GM12875 (cell line): Measurements from ENCODE around the gene GPBP1.

Experiments
- H3K4me3 ChIP-seq: one replicate; pipeline ENCODE4 v1.5.1; 2011; ENCODE audit warnings: low read depth, low read length, control low read depth
- CTCF ChIP-seq: IDR thresholded peaks from 2 replicates; pipeline ENCODE4 v1.5.1; 2011; ENCODE audit warnings: low read depth, mild to moderate bottlenecking, control low read depth, inconsistent platforms, low read length, moderate library complexity, borderline replicate concordance; ENCODE audit not compliant: insufficient read depth

The GPBP1 gene

GRCh38 chr5:57232293-57233033, 58.6 kb downstream of the GPBP1 start:
- no peak for TF ChIP-seq CTCF
- no peak overlapping the region for H3K4me3 ChIP-seq

GRCh38 chr5:57243286-57244137, 69.7 kb downstream of the GPBP1 start:
- TF ChIP-seq CTCF, result no peak
- no peak overlapping the region for H3K4me3 ChIP-seq

- no peak overlapping the region for H3K4me3 ChIP-seq
- TF ChIP-seq CTCF, result no peak
Observed at GRCh38 chr5:57244331-57244730, 70.5 kb downstream of the GPBP1 start.

- no peak for TF ChIP-seq CTCF
- H3K4me3 ChIP-seq, result no peak overlapping the region
Observed at GRCh38 chr5:57246426-57246825, 72.6 kb downstream of the GPBP1 start.

- TF ChIP-seq CTCF, result no peak
- no peak overlapping the region for H3K4me3 ChIP-seq
Observed at GRCh38 chr5:57247765-57248164, 73.9 kb downstream of the GPBP1 start.

GRCh38 chr5:57249265-57249874, 75.5 kb downstream of the GPBP1 start:
- TF ChIP-seq CTCF, result no peak
- no peak overlapping the region for H3K4me3 ChIP-seq

GRCh38 chr5:57258052-57258451, 84.2 kb downstream of the GPBP1 start:
- TF ChIP-seq CTCF, result no peak
- no peak overlapping the region for H3K4me3 ChIP-seq
